Endodermal cell (in vitro differentiated cells): ENCODE measurements around the gene CALML3. TPM values are rescaled to one million over a fixed set of nuclear protein-coding genes. Genes with fewer than 3 reads are reported as not detected.

Experiments used
- DNase-seq: peaks from one replicate; pipeline ENCODE4 v3.0.0-alpha.2; 2017
- H3K27ac ChIP-seq: 2 replicates; pipeline ENCODE4 v1.5.1; 2013; ENCODE audit warnings: mild to moderate bottlenecking, low read depth, low read length, moderate library complexity
- H3K27me3 ChIP-seq: 2 replicates; pipeline ENCODE4 v1.6.1; 2013; ENCODE audit warnings: mild to moderate bottlenecking, low read length, moderate library complexity; ENCODE audit not compliant: insufficient read depth, control insufficient read depth, poor library complexity, severe bottlenecking
- H3K36me3 ChIP-seq: 2 replicates; pipeline ENCODE4 v1.7.0; 2013; ENCODE audit warnings: mild to moderate bottlenecking, low read length, moderate library complexity; ENCODE audit not compliant: control insufficient read depth, insufficient read depth
- H3K4me1 ChIP-seq: one replicate; pipeline ENCODE4 v1.7.0; 2013; ENCODE audit warnings: low read length; ENCODE audit not compliant: control insufficient read depth, insufficient read depth
- H3K4me3 ChIP-seq: 2 replicates; pipeline ENCODE4 v1.5.1; 2013; ENCODE audit warnings: mild to moderate bottlenecking, low read length, moderate library complexity
- H3K9ac ChIP-seq: 2 replicates; pipeline ENCODE4 v1.6.1; 2013; ENCODE audit warnings: mild to moderate bottlenecking, low read length, moderate library complexity; ENCODE audit not compliant: poor library complexity, severe bottlenecking; ENCODE audit errors: extremely low read depth
- H3K9me3 ChIP-seq: 2 replicates; pipeline ENCODE4 v1.6.1; 2013; ENCODE audit warnings: mild to moderate bottlenecking, low read length, moderate library complexity; ENCODE audit not compliant: control insufficient read depth
- H3K27ac Mint-ChIP-seq: 2 replicates; pipeline ENCODE4 v1.8.0; 2020; ENCODE audit warnings: mixed read lengths
- H3K27me3 Mint-ChIP-seq: 2 replicates; pipeline ENCODE4 v1.8.0; 2021; ENCODE audit warnings: mild to moderate bottlenecking, mixed read lengths; ENCODE audit not compliant: insufficient read depth
- H3K36me3 Mint-ChIP-seq: 2 replicates; pipeline ENCODE4 v1.8.0; 2020; ENCODE audit warnings: low read depth, mixed read lengths
- H3K4me1 Mint-ChIP-seq: 2 replicates; pipeline ENCODE4 v1.8.0; 2020; ENCODE audit warnings: mixed read lengths
- H3K4me3 Mint-ChIP-seq: 2 replicates; pipeline ENCODE4 v1.8.0; 2020; ENCODE audit warnings: mild to moderate bottlenecking, moderate library complexity, mixed read lengths
- H3K9me3 Mint-ChIP-seq: 2 replicates; pipeline ENCODE4 v1.8.0; 2020; ENCODE audit warnings: mild to moderate bottlenecking, mixed read lengths
- CTCF ChIP-seq: fragments of 200-600 bp; sonication (generic); conservative IDR thresholded peaks from 2 replicates; pipeline ENCODE4 v1.5.0; 2021; ENCODE audit warnings: antibody characterized with exemption, mild to moderate bottlenecking
- WGBS, 2 experiments: methylation state at CpG; one replicate each; pipeline versions ENCODE4 v1.1.5 to v1.1.7; 2013; ENCODE audit warnings: missing lambda C conversion rate in 2 of 2, mixed read lengths in 1 of 2; ENCODE audit not compliant: insufficient coverage in 1 of 2, insufficient read length in 1 of 2; 5-methylcytosine and 5-hydroxymethylcytosine counted together
- total RNA-seq, 2 donors: library from RNA; stranded (reverse); fragmentation: NEBNext Ultra II Directional in 1 of 2; extraction: Animal tissue kit (Norgen Biotek cat#: 25700) in 1 of 2; gene quantifications; 2 replicates in 1 of 2; 3 replicates in 1 of 2; pipeline ENCODE4 v1.2.1, GENCODE V29; 2021

Gene CALML3
- total RNA-seq, 2 donors from 2014 or later, result not detected

GRCh38 chr10:5479481-5480161 is 45.1 kb upstream of the CALML3 start:
- Histone ChIP-seq H3K4me3 (no peak overlapping the region), H3K4me1 (peaks cover 19% of the 10 kb centered on the region), H3K36me3 (no peaks in the 10 kb centered on the region), H3K27ac (no peak overlapping the region), H3K27me3 (no peaks in the 10 kb centered on the region), H3K9ac (no peak overlapping the region), H3K9me3 (peaks cover 4% of the 10 kb centered on the region)
- no peak for TF ChIP-seq CTCF
- peak; percentile 35 for DNase-seq
- Mint-ChIP-seq H3K27ac (no peak overlapping the region), H3K4me3 (no peak overlapping the region), H3K9me3 (no peaks in the 10 kb centered on the region), H3K27me3 (no peaks in the 10 kb centered on the region), H3K36me3 (no peaks in the 10 kb centered on the region), H3K4me1 (peaks cover 22% of the 10 kb centered on the region)
- 81 to 88% methylated on average over 5 to 14 of the region's 14 CpGs for WGBS, 2 experiments

GRCh38 chr10:5480162-5480941 is 44.4 kb upstream of the CALML3 start:
- Histone ChIP-seq H3K4me1 (peaks cover 19% of the 10 kb centered on the region), H3K27ac (no peak overlapping the region), H3K9ac (no peak overlapping the region), H3K9me3 (peaks cover 4% of the 10 kb centered on the region), H3K4me3 (no peak overlapping the region), H3K36me3 (no peaks in the 10 kb centered on the region), H3K27me3 (no peaks in the 10 kb centered on the region)
- H3K36me3 Mint-ChIP-seq, result no peaks in the 10 kb centered on the region
- H3K27me3 Mint-ChIP-seq, result peaks cover 2% of the 10 kb centered on the region
- no peak for TF ChIP-seq CTCF
- no peak overlapping the region for H3K4me3 Mint-ChIP-seq
- 88 to 96% methylated on average over 11 to 21 of the region's 21 CpGs for WGBS, 2 experiments
- H3K9me3 Mint-ChIP-seq, result no peaks in the 10 kb centered on the region
- DNase-seq, result peak; percentile 22
- no peak overlapping the region for H3K27ac Mint-ChIP-seq
- peaks cover 22% of the 10 kb centered on the region for H3K4me1 Mint-ChIP-seq

GRCh38 chr10:5481121-5481520 is 43.6 kb upstream of the CALML3 start:
- Histone ChIP-seq H3K4me3 (no peak overlapping the region), H3K36me3 (no peaks in the 10 kb centered on the region), H3K9me3 (peaks cover 4% of the 10 kb centered on the region), H3K9ac (no peak overlapping the region), H3K4me1 (peaks cover 19% of the 10 kb centered on the region), H3K27me3 (no peaks in the 10 kb centered on the region), H3K27ac (no peak overlapping the region)
- TF ChIP-seq CTCF, result no peak
- H3K27me3 Mint-ChIP-seq, result peaks cover 2% of the 10 kb centered on the region
- peaks cover 27% of the 10 kb centered on the region for H3K4me1 Mint-ChIP-seq
- no peak overlapping the region for H3K4me3 Mint-ChIP-seq
- no peak overlapping the region for H3K27ac Mint-ChIP-seq
- peak; percentile 24 for DNase-seq
- H3K9me3 Mint-ChIP-seq, result no peaks in the 10 kb centered on the region
- WGBS, 2 experiments, result 95 to 96% methylated on average over 12 of the region's 12 CpGs
- no peaks in the 10 kb centered on the region for H3K36me3 Mint-ChIP-seq
